H1 (cell line): ENCODE measurements around the gene SLC6A18. TPM values are rescaled to one million over a fixed set of nuclear protein-coding genes. Genes with fewer than 3 reads are reported as not detected.

Source experiments
- CTCF ChIA-PET: fragments of 300-600 bp; sonication (Branson Sonifier 250); formaldehyde crosslinking; loops from one replicate; lab custom pipeline; 2021; ENCODE audit not compliant: partially characterized antibody; lab: Charles Lee
- POLR2A ChIA-PET: fragments of 300-600 bp; sonication (Branson Sonifier 250); formaldehyde crosslinking; loops from one replicate; lab custom pipeline; 2021; ENCODE audit warnings: inconsistent platforms; ENCODE audit not compliant: partially characterized antibody; lab: Charles Lee
- DNase-seq, 2 experiments: peaks; one replicate each; pipeline versions ENCODE4 v3.0.0 to v3.0.0-alpha.2; 2010 to 2022; ENCODE audit warnings: low spot score in 2 of 2, low read depth in 1 of 2, mixed read lengths in 1 of 2
- FAIRE-seq: peaks from 2 replicates; lab custom pipeline; 2011; peaks lifted over from hg19 to GRCh38; lab: Jason Lieb, UNC
- H2AFZ ChIP-seq: 2 replicates; pipeline ENCODE4 v1.8.1; 2012; ENCODE audit warnings: low read length, inconsistent platforms
- H2AK5ac ChIP-seq: 2 replicates; pipeline ENCODE4 v1.6.1; 2013; ENCODE audit warnings: low read depth, low read length
- H2BK120ac ChIP-seq: replicated peaks from 2 replicates; pipeline ENCODE3; 2013; ENCODE audit warnings: low read depth, low read length, inconsistent platforms
- H2BK12ac ChIP-seq: 2 replicates; pipeline ENCODE4 v1.6.1; 2013; ENCODE audit warnings: low read depth, low read length
- H2BK15ac ChIP-seq: 2 replicates; pipeline ENCODE4 v1.6.1; 2013; ENCODE audit warnings: low read length
- H2BK20ac ChIP-seq: 2 replicates; pipeline ENCODE4 v1.6.1; 2013; ENCODE audit warnings: low read length
- H2BK5ac ChIP-seq: 2 replicates; pipeline ENCODE4 v1.6.1; 2013; ENCODE audit warnings: low read depth, low read length
- H3K14ac ChIP-seq: 2 replicates; pipeline ENCODE4 v1.6.1; 2013; ENCODE audit warnings: inconsistent platforms; ENCODE audit not compliant: insufficient read length
- H3K18ac ChIP-seq: 2 replicates; pipeline ENCODE4 v1.6.1; 2013; ENCODE audit warnings: low read length; ENCODE audit errors: extremely low read depth
- H3K23ac ChIP-seq: 2 replicates; pipeline ENCODE4 v1.6.1; 2013; ENCODE audit warnings: inconsistent platforms; ENCODE audit not compliant: insufficient read length
- H3K23me2 ChIP-seq: 2 replicates; pipeline ENCODE4 v1.6.1; 2013; ENCODE audit warnings: low read depth, low read length
- H3K27ac ChIP-seq: 2 replicates; pipeline ENCODE4 v1.6.1; 2011; ENCODE audit warnings: low read depth, low read length, inconsistent platforms
- H3K27me3 ChIP-seq, 4 experiments: replicated peaks in 1 of 4; 1 replicate in 1 of 4; 2 replicates in 3 of 4; pipeline versions ENCODE4 v1.6.1 to v1.8.1; 2011 to 2013; ENCODE audit warnings: low read length in 3 of 4, mild to moderate bottlenecking in 3 of 4, inconsistent platforms in 2 of 4, mixed read lengths in 2 of 4, moderate library complexity in 1 of 4; ENCODE audit not compliant: control insufficient read depth in 3 of 4, insufficient read depth in 3 of 4; ENCODE audit errors: extremely low read depth in 1 of 4
- H3K36me3 ChIP-seq, 4 experiments: 2 replicates each; pipeline versions ENCODE4 v1.6.1 to v1.8.1; 2011 to 2013; ENCODE audit warnings: mild to moderate bottlenecking in 4 of 4, low read length in 3 of 4, moderate library complexity in 2 of 4, control low read depth in 1 of 4, inconsistent platforms in 1 of 4; ENCODE audit not compliant: insufficient read depth in 4 of 4, control insufficient read depth in 2 of 4
- H3K4ac ChIP-seq: replicated peaks from 2 replicates; pipeline ENCODE3; 2013; ENCODE audit warnings: low read length, low read depth, mixed read lengths, inconsistent platforms; ENCODE audit not compliant: insufficient read length
- H3K4me1 ChIP-seq, 4 experiments: replicated peaks in 1 of 4; 1 replicate in 1 of 4; 2 replicates in 3 of 4; pipeline versions ENCODE4 v1.6.1 to v1.8.1; 2011 to 2013; ENCODE audit warnings: low read length in 3 of 4, inconsistent platforms in 2 of 4, mixed read lengths in 1 of 4; ENCODE audit not compliant: insufficient read depth in 4 of 4, control insufficient read depth in 3 of 4
- H3K4me2 ChIP-seq, 2 experiments: 2 replicates each; pipeline versions ENCODE4 v1.6.1 to v1.8.1; 2011 to 2013; ENCODE audit warnings: low read depth in 2 of 2, low read length in 2 of 2, control low read depth in 1 of 2, inconsistent platforms in 1 of 2, mild to moderate bottlenecking in 1 of 2; ENCODE audit not compliant: insufficient read depth in 1 of 2
- H3K4me3 ChIP-seq, 4 experiments: fragments of 200-600, 300-600 bp in 1 of 4; sonication (generic), shearing (Covaris generic), sonication (Bioruptor Twin) in 1 of 4; 2 replicates each; pipeline versions ENCODE4 v1.5.1 to v1.8.1; 2011 to 2016; ENCODE audit warnings: low read length in 4 of 4, low read depth in 3 of 4, control low read depth in 2 of 4, inconsistent platforms in 2 of 4, mild to moderate bottlenecking in 2 of 4, mixed read lengths in 1 of 4, moderate library complexity in 1 of 4; ENCODE audit not compliant: insufficient read depth in 2 of 4; ENCODE audit errors: extremely low read depth in 1 of 4
- H3K56ac ChIP-seq: replicated peaks from 2 replicates; pipeline ENCODE3; 2013; ENCODE audit warnings: low read depth, mild to moderate bottlenecking, mixed read lengths, low read length, inconsistent platforms; ENCODE audit not compliant: insufficient read length
- H3K79me1 ChIP-seq: 2 replicates; pipeline ENCODE4 v1.6.1; 2013; ENCODE audit warnings: low read depth, low read length, control low read depth
- H3K79me2 ChIP-seq, 2 experiments: 2 replicates each; pipeline versions ENCODE4 v1.6.1 to v1.8.1; 2012 to 2013; ENCODE audit warnings: low read length in 2 of 2, mild to moderate bottlenecking in 2 of 2, inconsistent platforms in 1 of 2; ENCODE audit not compliant: insufficient read depth in 2 of 2, control insufficient read depth in 1 of 2
- H3K9ac ChIP-seq, 4 experiments: replicated peaks in 1 of 4; 1 replicate in 1 of 4; 2 replicates in 3 of 4; pipeline versions ENCODE4 v1.6.1 to v1.8.1; 2011 to 2013; ENCODE audit warnings: low read depth in 3 of 4, low read length in 3 of 4, control low read depth in 2 of 4, mild to moderate bottlenecking in 2 of 4, moderate library complexity in 2 of 4, inconsistent platforms in 1 of 4; ENCODE audit errors: extremely low read depth in 1 of 4
- H3K9me3 ChIP-seq, 2 experiments: 2 replicates each; pipeline versions ENCODE4 v1.6.1 to v1.8.1; 2012 to 2013; ENCODE audit warnings: mild to moderate bottlenecking in 2 of 2, moderate library complexity in 2 of 2, control low read depth in 1 of 2, inconsistent platforms in 1 of 2, low read depth in 1 of 2, low read length in 1 of 2, mixed read lengths in 1 of 2; ENCODE audit not compliant: insufficient read depth in 2 of 2
- H4K20me1 ChIP-seq, 2 experiments: replicated peaks in 1 of 2; 2 replicates each; pipeline versions ENCODE3 to v1.8.1; 2011 to 2013; ENCODE audit warnings: inconsistent platforms in 2 of 2, low read length in 2 of 2, mild to moderate bottlenecking in 1 of 2; ENCODE audit not compliant: insufficient read depth in 2 of 2, control insufficient read depth in 1 of 2
- H4K5ac ChIP-seq: 2 replicates; pipeline ENCODE4 v1.6.1; 2013; ENCODE audit warnings: low read length, low read depth, mixed read lengths, inconsistent platforms; ENCODE audit not compliant: insufficient read length
- H4K8ac ChIP-seq: 2 replicates; pipeline ENCODE4 v1.8.0; 2013; ENCODE audit warnings: mild to moderate bottlenecking, moderate library complexity, low read length, inconsistent platforms; ENCODE audit not compliant: insufficient read depth; ENCODE audit errors: extremely low read depth
- H4K91ac ChIP-seq: replicated peaks from 2 replicates; pipeline ENCODE3; 2013; ENCODE audit warnings: low read length, mixed read lengths, inconsistent platforms; ENCODE audit not compliant: insufficient read length
- CBX5 ChIP-seq: fragments of 300-800, 300-1000 bp; sonication (generic); IDR thresholded peaks from 2 replicates; pipeline ENCODE4 v1.7.1; 2016; ENCODE audit warnings: antibody characterized with exemption, low read length, low read depth
- CTBP2 ChIP-seq: IDR thresholded peaks from 2 replicates; pipeline ENCODE4 v1.7.0; 2011; ENCODE audit warnings: borderline replicate concordance, mild to moderate bottlenecking, moderate library complexity, mixed read lengths, low read length; ENCODE audit not compliant: insufficient read depth, insufficient read length
- CTCF ChIP-seq, 3 experiments: IDR thresholded peaks; 1 replicate in 2 of 3; 2 replicates in 1 of 3; pipeline versions ENCODE4 v1.5.1 to v1.6.1; 2011; ENCODE audit warnings: low read length in 3 of 3, mild to moderate bottlenecking in 3 of 3, inconsistent platforms in 2 of 3, low read depth in 1 of 3, moderate library complexity in 1 of 3; ENCODE audit not compliant: insufficient read depth in 1 of 3; ENCODE audit errors: control extremely low read depth in 1 of 3
- EP300 ChIP-seq, 2 experiments: IDR thresholded peaks; 1 replicate in 1 of 2; 2 replicates in 1 of 2; pipeline ENCODE4 v1.6.1; 2011 to 2012; ENCODE audit warnings: low read depth in 2 of 2, low read length in 2 of 2, mild to moderate bottlenecking in 2 of 2, borderline replicate concordance in 1 of 2, inconsistent platforms in 1 of 2, moderate library complexity in 1 of 2
- GABPA ChIP-seq: IDR thresholded peaks from 2 replicates; pipeline ENCODE4 v1.6.1; 2011; ENCODE audit warnings: mild to moderate bottlenecking, low read length, moderate library complexity, borderline replicate concordance; ENCODE audit not compliant: insufficient read depth
- HDAC6 ChIP-seq: IDR thresholded peaks from one replicate; pipeline ENCODE4 v1.7.1; 2012; ENCODE audit warnings: low read depth, mild to moderate bottlenecking, inconsistent platforms, low read length, moderate library complexity
- POU5F1 ChIP-seq: IDR thresholded peaks from 2 replicates; pipeline ENCODE4 v1.6.1; 2011; ENCODE audit warnings: low read depth, mild to moderate bottlenecking, low read length, moderate library complexity
- RNF2 ChIP-seq: fragments of 200-900, 300-1000 bp; sonication (generic); IDR thresholded peaks from 2 replicates; pipeline ENCODE4 v1.7.1; 2016; ENCODE audit warnings: borderline replicate concordance, low read depth, mild to moderate bottlenecking, antibody characterized with exemption, low read length; ENCODE audit not compliant: poor library complexity, severe bottlenecking; ENCODE audit errors: missing control alignments
- SP4 ChIP-seq: IDR thresholded peaks from 2 replicates; pipeline ENCODE4 v1.6.1; 2012; ENCODE audit warnings: low read length, inconsistent platforms
- TAF7 ChIP-seq: optimal IDR thresholded peaks from 2 replicates; pipeline ENCODE3; 2011; ENCODE audit warnings: low read depth, mild to moderate bottlenecking, inconsistent platforms, low read length, moderate library complexity, borderline replicate concordance
- WGBS, 2 experiments: shearing (Covaris generic) in 1 of 2; methylation state at CpG; one replicate each; pipeline versions ENCODE4 v1.1.6 to v1.1.7; 2013 to 2015; ENCODE audit warnings: low lambda C conversion rate in 2 of 2, mixed read lengths in 2 of 2, inconsistent platforms in 1 of 2, low coverage in 1 of 2, missing lambda C conversion rate in 1 of 2; ENCODE audit not compliant: insufficient replicate concordance in 2 of 2, insufficient coverage in 1 of 2, insufficient read length in 1 of 2; ENCODE audit errors: extremely low coverage in 1 of 2, missing lambda C conversion rate in 1 of 2; 5-methylcytosine and 5-hydroxymethylcytosine counted together
- polyA plus RNA-seq, 7 experiments: library from polyadenylated mRNA; depleted of rRNA in 3 of 7; stranded (reverse) in 5 of 7; unstranded in 2 of 7; fragments of >200 nt in 5 of 7; fragments of 200-250 nt in 2 of 7; gene quantifications; 1 replicate in 5 of 7; 2 replicates in 1 of 7; 4 replicates in 1 of 7; pipeline versions ENCODE4 v1.2.1 to v1.2.3, GENCODE V29; 2011 to 2013; ENCODE audit warnings: missing spikeins in 2 of 7, mixed read lengths in 2 of 7
- total RNA-seq: library from RNA; stranded (reverse); fragmentation: NEBNext Ultra II Directional; extraction: Animal tissue kit (Norgen Biotek cat#: 25700); gene quantifications from 2 replicates; pipeline ENCODE4 v1.2.1, GENCODE V29; 2021

The SLC6A18 gene
- total and polyA plus RNA-seq, 2 of the 8 experiments (the other 6 are each of a cell fraction or from before 2014, with no cell fraction given) = not detected

- Histone ChIP-seq H3K27me3 (no peaks in the 10 kb centered on the region), H3K4ac (no peak overlapping the region), H3K23me2 (no peaks in the 10 kb centered on the region), H3K79me2 (no peaks in the 10 kb centered on the region), H2BK5ac (no peak overlapping the region), H4K5ac (no peak overlapping the region), H3K9ac (no peak overlapping the region), H3K79me1 (no peaks in the 10 kb centered on the region), H2BK120ac (no peak overlapping the region), H3K4me3 (no peak overlapping the region), H2BK12ac (no peak overlapping the region), H2AK5ac (no peak overlapping the region), H3K4me1 (peaks cover 0 to 3% (median 0%) of the 10 kb centered on the region in 4 experiments; a peak in 1 of 7 replicates), H3K27ac (no peak overlapping the region), H3K23ac (no peak overlapping the region), H3K36me3 (no peaks in the 10 kb centered on the region), H3K18ac (no peak overlapping the region), H2BK20ac (no peak overlapping the region), H2AFZ (no peak overlapping the region), H4K8ac (peak overlapping the region; percentile 68; the same call in 1 of the 2 replicates), H3K56ac (no peak overlapping the region), H3K4me2 (no peak overlapping the region), H3K14ac (no peak overlapping the region), H2BK15ac (no peak overlapping the region), H3K9me3 (peaks cover 0 to 3% of the 10 kb centered on the region in 2 experiments; a peak in 1 of 4 replicates), H4K91ac (no peak overlapping the region), H4K20me1 (no peaks in the 10 kb centered on the region)
- FAIRE-seq (no peak), DNase-seq (no peak)
- WGBS, 2 experiments = 80% methylated on average over 7 of the region's 7 CpGs; no CpG with 5 or more reads in 1 of the 2 experiments
- ChIA-PET CTCF (interaction anchor here (0.6 to 5.5 kb wide), 9 partner anchors 9 to 460 kb away, joined by 3 to 30 read pairs (median 3); no protein-coding TSS in a partner anchor), POLR2A (interaction anchor here (1.1 kb wide), 1 partner anchor 23 kb away, joined by 3 read pairs; no protein-coding TSS in a partner anchor)
- TF ChIP-seq RNF2 = no peak
- no peak for TF ChIP-seq CTCF (IDR thresholded peaks at IDR 0.05; ENCODE audit: control extremely low read depth in 1 of 3, insufficient read depth in 1 of 3, low read depth in 1 of 3, low read length in 3 of 3)
- TF ChIP-seq POU5F1 = no peak
- no peak for TF ChIP-seq TAF7
- TF ChIP-seq HDAC6 = no peak
- no peak for TF ChIP-seq CBX5
- TF ChIP-seq CTBP2 = no peak
- TF ChIP-seq GABPA = no peak
- TF ChIP-seq SP4 = no peak
- TF ChIP-seq EP300 (IDR thresholded peaks at IDR 0.05; ENCODE audit: borderline replicate concordance in 1 of 2, low read depth in 2 of 2, low read length in 2 of 2) = no peak
Measured at GRCh38 chr5:1184481-1184880, 40.7 kb upstream of the SLC6A18 start.
